ENCODE data around the gene FBF1.

The FBF1 gene

GRCh38 chr17:75917917-75918445 is 22.9 kb downstream of the FBF1 start:
- Histone ChIP-seq H3K4me3 (ENCODE audit: low read length in 2 of 2) (no peak overlapping the region), H3K27me3 (ENCODE audit: control insufficient read depth in 2 of 2, insufficient read depth in 2 of 2, low read length in 2 of 2) (no peaks in the 10 kb centered on the region), H3K9ac (ENCODE audit: low read depth in 1 of 2, low read length in 2 of 2) (no peak overlapping the region), H3K9me3 (ENCODE audit: control insufficient read depth in 2 of 2, low read length in 2 of 2) (no peaks in the 10 kb centered on the region), H3K4me1 (ENCODE audit: control insufficient read depth in 2 of 2, insufficient read depth in 2 of 2, low read length in 2 of 2) (peaks cover 0 to under 1% of the 10 kb centered on the region in 2 donors), H3K36me3 (ENCODE audit: control insufficient read depth in 2 of 2, insufficient read depth in 2 of 2, low read length in 2 of 2) (peaks cover 0 to 2% of the 10 kb centered on the region in 2 donors), H3K27ac (ENCODE audit: low read depth in 2 of 2, low read length in 2 of 2) (no peak overlapping the region)

- H3K36me3 ChIP-seq (ENCODE audit: control insufficient read depth in 2 of 2, insufficient read depth in 2 of 2, low read length in 2 of 2) = no peaks in the 10 kb centered on the region
Observed at GRCh38 chr17:75917141-75917916, 23.5 kb downstream of the FBF1 start.

GRCh38 chr17:75915268-75915667 is 25.6 kb downstream of the FBF1 start:
- Histone ChIP-seq H3K9ac (ENCODE audit: low read depth in 1 of 2, low read length in 2 of 2) (no peak overlapping the region), H3K27me3 (ENCODE audit: control insufficient read depth in 2 of 2, insufficient read depth in 2 of 2, low read length in 2 of 2) (no peaks in the 10 kb centered on the region), H3K36me3 (ENCODE audit: control insufficient read depth in 2 of 2, insufficient read depth in 2 of 2, low read length in 2 of 2) (no peaks in the 10 kb centered on the region), H3K27ac (ENCODE audit: low read depth in 2 of 2, low read length in 2 of 2) (no peak overlapping the region), H3K4me3 (ENCODE audit: low read length in 2 of 2) (no peak overlapping the region), H3K4me1 (ENCODE audit: control insufficient read depth in 2 of 2, insufficient read depth in 2 of 2, low read length in 2 of 2) (peaks cover 0 to under 1% of the 10 kb centered on the region in 2 donors), H3K9me3 (ENCODE audit: control insufficient read depth in 2 of 2, low read length in 2 of 2) (no peaks in the 10 kb centered on the region)

More at GRCh38 chr17:75917141-75917916, 23.5 kb downstream of the FBF1 start:
- Histone ChIP-seq H3K27ac (ENCODE audit: low read depth in 2 of 2, low read length in 2 of 2) (no peak overlapping the region), H3K27me3 (ENCODE audit: control insufficient read depth in 2 of 2, insufficient read depth in 2 of 2, low read length in 2 of 2) (no peaks in the 10 kb centered on the region), H3K4me3 (ENCODE audit: low read length in 2 of 2) (no peak overlapping the region), H3K9ac (ENCODE audit: low read depth in 1 of 2, low read length in 2 of 2) (no peak overlapping the region), H3K4me1 (ENCODE audit: control insufficient read depth in 2 of 2, insufficient read depth in 2 of 2, low read length in 2 of 2) (no peaks in the 10 kb centered on the region), H3K9me3 (ENCODE audit: control insufficient read depth in 2 of 2, low read length in 2 of 2) (no peaks in the 10 kb centered on the region)

GRCh38 chr17:75914643-75915267 is 26.1 kb downstream of the FBF1 start:
- Histone ChIP-seq H3K27me3 (ENCODE audit: control insufficient read depth in 2 of 2, insufficient read depth in 2 of 2, low read length in 2 of 2) (no peaks in the 10 kb centered on the region), H3K36me3 (ENCODE audit: control insufficient read depth in 2 of 2, insufficient read depth in 2 of 2, low read length in 2 of 2) (no peaks in the 10 kb centered on the region), H3K4me1 (ENCODE audit: control insufficient read depth in 2 of 2, insufficient read depth in 2 of 2, low read length in 2 of 2) (peaks cover 0 to 4% of the 10 kb centered on the region in 2 donors)

GRCh38 chr17:75913537-75914210 is 27.2 kb downstream of the FBF1 start:
- no peaks in the 10 kb centered on the region for H3K36me3 ChIP-seq (ENCODE audit: control insufficient read depth in 2 of 2, insufficient read depth in 2 of 2, low read length in 2 of 2)
- H3K4me1 ChIP-seq (ENCODE audit: control insufficient read depth in 2 of 2, insufficient read depth in 2 of 2, low read length in 2 of 2) = peaks cover 0 to 4% of the 10 kb centered on the region in 2 donors
- no peaks in the 10 kb centered on the region for H3K9me3 ChIP-seq (ENCODE audit: control insufficient read depth in 2 of 2, low read length in 2 of 2)
- H3K4me3 ChIP-seq (ENCODE audit: low read length in 2 of 2) = no peak overlapping the region
- H3K27me3 ChIP-seq (ENCODE audit: control insufficient read depth in 2 of 2, insufficient read depth in 2 of 2, low read length in 2 of 2) = no peaks in the 10 kb centered on the region
- H3K27ac ChIP-seq (ENCODE audit: low read depth in 2 of 2, low read length in 2 of 2) = no peak overlapping the region
- H3K9ac ChIP-seq (ENCODE audit: low read depth in 1 of 2, low read length in 2 of 2) = no peak overlapping the region

More at GRCh38 chr17:75914643-75915267, 26.1 kb downstream of the FBF1 start:
- no peak overlapping the region for H3K4me3 ChIP-seq (ENCODE audit: low read length in 2 of 2)
- H3K27ac ChIP-seq (ENCODE audit: low read depth in 2 of 2, low read length in 2 of 2) = no peak overlapping the region
- no peaks in the 10 kb centered on the region for H3K9me3 ChIP-seq (ENCODE audit: control insufficient read depth in 2 of 2, low read length in 2 of 2)
- no peak overlapping the region for H3K9ac ChIP-seq (ENCODE audit: low read depth in 1 of 2, low read length in 2 of 2)

- Histone ChIP-seq H3K27me3 (ENCODE audit: control insufficient read depth in 2 of 2, insufficient read depth in 2 of 2, low read length in 2 of 2) (no peaks in the 10 kb centered on the region), H3K4me1 (ENCODE audit: control insufficient read depth in 2 of 2, insufficient read depth in 2 of 2, low read length in 2 of 2) (peaks cover 0 to 8% of the 10 kb centered on the region in 2 donors), H3K9me3 (ENCODE audit: control insufficient read depth in 2 of 2, low read length in 2 of 2) (no peaks in the 10 kb centered on the region), H3K4me3 (ENCODE audit: low read length in 2 of 2) (no peak overlapping the region), H3K36me3 (ENCODE audit: control insufficient read depth in 2 of 2, insufficient read depth in 2 of 2, low read length in 2 of 2) (no peaks in the 10 kb centered on the region), H3K27ac (ENCODE audit: low read depth in 2 of 2, low read length in 2 of 2) (no peak overlapping the region), H3K9ac (ENCODE audit: low read depth in 1 of 2, low read length in 2 of 2) (no peak overlapping the region)
Observed at GRCh38 chr17:75910699-75911098, 30.1 kb downstream of the FBF1 start.

GRCh38 chr17:75909812-75910274 is 31.0 kb downstream of the FBF1 start:
- Histone ChIP-seq H3K9ac (ENCODE audit: low read depth in 1 of 2, low read length in 2 of 2) (no peak overlapping the region), H3K27me3 (ENCODE audit: control insufficient read depth in 2 of 2, insufficient read depth in 2 of 2, low read length in 2 of 2) (no peaks in the 10 kb centered on the region), H3K36me3 (ENCODE audit: control insufficient read depth in 2 of 2, insufficient read depth in 2 of 2, low read length in 2 of 2) (no peaks in the 10 kb centered on the region), H3K4me1 (ENCODE audit: control insufficient read depth in 2 of 2, insufficient read depth in 2 of 2, low read length in 2 of 2) (peaks cover 0 to 8% of the 10 kb centered on the region in 2 donors), H3K27ac (ENCODE audit: low read depth in 2 of 2, low read length in 2 of 2) (no peak overlapping the region), H3K4me3 (ENCODE audit: low read length in 2 of 2) (no peak overlapping the region), H3K9me3 (ENCODE audit: control insufficient read depth in 2 of 2, low read length in 2 of 2) (no peaks in the 10 kb centered on the region)

- no peak overlapping the region for H3K4me3 ChIP-seq (ENCODE audit: low read length in 2 of 2)
- H3K27ac ChIP-seq (ENCODE audit: low read depth in 2 of 2, low read length in 2 of 2) = no peak overlapping the region
- no peaks in the 10 kb centered on the region for H3K36me3 ChIP-seq (ENCODE audit: control insufficient read depth in 2 of 2, insufficient read depth in 2 of 2, low read length in 2 of 2)
- H3K4me1 ChIP-seq (ENCODE audit: control insufficient read depth in 2 of 2, insufficient read depth in 2 of 2, low read length in 2 of 2) = peaks cover 2 to 8% of the 10 kb centered on the region in 2 donors
- no peak overlapping the region for H3K9ac ChIP-seq (ENCODE audit: low read depth in 1 of 2, low read length in 2 of 2)
- H3K27me3 ChIP-seq (ENCODE audit: control insufficient read depth in 2 of 2, insufficient read depth in 2 of 2, low read length in 2 of 2) = no peaks in the 10 kb centered on the region
- no peaks in the 10 kb centered on the region for H3K9me3 ChIP-seq (ENCODE audit: control insufficient read depth in 2 of 2, low read length in 2 of 2)
Observed at GRCh38 chr17:75909051-75909811, 31.6 kb downstream of the FBF1 start.

- H3K9ac ChIP-seq (ENCODE audit: low read depth in 1 of 2, low read length in 2 of 2) = no peak overlapping the region
- no peak overlapping the region for H3K27ac ChIP-seq (ENCODE audit: low read depth in 2 of 2, low read length in 2 of 2)
- H3K4me1 ChIP-seq (ENCODE audit: control insufficient read depth in 2 of 2, insufficient read depth in 2 of 2, low read length in 2 of 2) = peaks cover 5 to 14% of the 10 kb centered on the region in 2 donors
Observed at GRCh38 chr17:75908201-75908600, 32.6 kb downstream of the FBF1 start.

More at GRCh38 chr17:75908201-75908600, 32.6 kb downstream of the FBF1 start:
- H3K36me3 ChIP-seq (ENCODE audit: control insufficient read depth in 2 of 2, insufficient read depth in 2 of 2, low read length in 2 of 2) = no peaks in the 10 kb centered on the region
- no peaks in the 10 kb centered on the region for H3K27me3 ChIP-seq (ENCODE audit: control insufficient read depth in 2 of 2, insufficient read depth in 2 of 2, low read length in 2 of 2)
- no peak overlapping the region for H3K4me3 ChIP-seq (ENCODE audit: low read length in 2 of 2)
- no peaks in the 10 kb centered on the region for H3K9me3 ChIP-seq (ENCODE audit: control insufficient read depth in 2 of 2, low read length in 2 of 2)

All from mucosa of rectum (tissue), 2 donors.